Glomerular endothelial cell (primary cell): ENCODE results near the gene DISC1. TPM values are rescaled to one million over a fixed set of nuclear protein-coding genes. Genes with fewer than 3 reads are reported as not detected.

Experiments used
- DNase-seq: peaks from one replicate; pipeline ENCODE4 v3.0.0-alpha.2; 2011; ENCODE audit warnings: low read depth, low spot score; ENCODE audit errors: extremely low read depth
- total RNA-seq: library from RNA; depleted of rRNA; stranded (reverse); fragments of >200 nt; gene quantifications from 2 replicates; pipeline ENCODE4 v1.2.3, GENCODE V29; 2015

The DISC1 gene
- total RNA-seq, 1 donor from 2014 or later: 36.7 TPM

DNA sequence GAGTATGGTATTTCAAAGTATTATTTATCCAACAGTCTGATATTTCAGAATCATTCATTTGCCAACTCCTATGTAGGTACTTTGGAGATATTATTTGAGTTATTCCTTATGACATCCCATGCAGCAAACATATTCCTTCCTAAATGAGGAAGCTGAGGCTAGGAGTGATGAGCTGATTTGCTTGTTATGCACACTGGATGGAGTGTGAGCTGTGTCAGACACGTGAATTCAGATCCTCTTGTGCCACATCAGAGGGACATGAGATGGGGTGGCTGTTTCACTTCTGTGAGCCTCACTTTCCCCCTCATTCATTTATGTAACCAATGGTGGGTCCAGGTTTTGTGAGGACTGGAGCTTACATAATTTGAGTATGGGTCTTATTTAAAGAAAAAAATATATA lies 215.9 kb downstream of the DISC1 start:
- no peak for DNase-seq

DNA sequence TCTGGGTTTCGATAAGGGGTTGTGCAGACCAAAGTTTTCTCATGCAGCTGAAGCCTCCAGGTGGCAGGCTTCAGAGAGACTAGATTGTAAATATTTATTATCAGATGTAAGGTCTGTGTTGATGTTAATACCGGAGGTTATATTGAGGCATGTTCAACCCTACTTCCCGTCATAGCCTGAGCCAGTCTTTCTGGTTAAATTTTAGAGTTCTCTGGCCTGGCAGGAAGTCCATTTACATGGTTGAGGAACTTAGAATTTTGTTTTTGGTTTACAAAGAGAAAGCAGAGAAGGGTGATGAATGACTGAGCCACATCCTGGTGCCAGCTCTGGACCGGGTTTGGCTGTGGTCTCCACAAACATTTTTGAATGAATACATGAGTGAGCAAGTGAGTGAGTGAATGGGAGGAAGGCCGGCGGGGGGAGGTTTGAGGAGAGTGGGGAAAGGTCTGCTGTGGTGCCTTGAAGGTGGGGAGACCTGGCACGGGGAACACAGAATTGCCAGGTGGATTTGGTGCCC lies 218.5 kb downstream of the DISC1 start:
- peak; percentile 3 for DNase-seq

DNA sequence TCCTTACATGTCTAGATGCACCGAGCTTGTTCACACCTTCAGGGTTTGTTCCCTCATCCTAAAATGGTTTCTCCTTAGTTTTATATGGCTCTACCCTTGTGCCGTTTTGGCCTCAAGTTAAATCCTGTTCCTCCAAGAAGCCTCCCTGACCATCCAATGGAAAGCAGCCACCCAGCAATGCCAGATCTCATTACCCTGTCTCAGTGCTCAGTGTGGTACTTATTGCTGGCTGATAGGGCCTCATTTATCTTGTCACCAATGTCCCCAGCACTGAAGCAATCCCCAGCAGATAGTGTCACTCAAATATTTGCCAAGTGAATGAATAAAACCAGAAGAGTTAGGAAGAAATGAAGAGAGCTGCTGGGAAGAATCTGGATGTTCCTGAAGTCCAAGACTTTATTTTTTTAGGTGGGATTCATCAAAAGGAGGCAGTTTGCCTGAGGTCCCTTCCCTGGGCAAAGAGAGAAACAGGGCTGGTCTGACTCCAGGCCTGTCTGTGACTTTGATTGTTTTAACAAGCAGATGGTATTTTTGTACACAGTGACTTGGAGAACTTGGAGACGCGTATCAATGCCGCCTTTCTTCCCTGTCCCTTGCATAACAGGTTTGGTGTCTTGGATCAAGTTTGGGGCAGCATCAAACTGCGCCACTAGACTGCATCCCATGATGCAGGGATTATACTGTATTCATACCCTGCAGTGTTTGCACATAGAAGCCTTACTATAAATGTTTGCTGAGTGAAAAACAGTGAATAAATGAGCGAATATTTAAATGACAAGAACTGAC lies 221.2 kb downstream of the DISC1 start:
- no peak for DNase-seq

DNA sequence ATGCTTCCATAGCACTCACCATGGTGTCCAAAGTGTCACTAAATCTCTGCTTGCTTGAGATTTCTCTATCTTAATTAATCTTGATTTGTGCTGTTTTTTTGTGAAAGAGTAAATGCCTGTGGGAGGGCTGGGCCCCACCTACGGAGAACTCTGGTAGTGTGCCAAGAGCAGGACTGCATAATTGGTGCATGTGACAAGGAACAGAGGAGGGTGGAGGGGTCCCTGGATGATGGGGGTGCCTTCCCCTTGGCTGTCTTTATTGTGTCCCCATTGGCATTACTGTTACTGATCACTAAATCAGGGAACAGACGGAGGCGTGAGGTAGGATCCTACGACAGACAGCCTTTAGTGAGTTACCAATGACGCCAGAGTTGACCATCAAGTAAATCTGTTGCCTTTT lies 223.4 kb downstream of the DISC1 start:
- no peak for DNase-seq

DNA sequence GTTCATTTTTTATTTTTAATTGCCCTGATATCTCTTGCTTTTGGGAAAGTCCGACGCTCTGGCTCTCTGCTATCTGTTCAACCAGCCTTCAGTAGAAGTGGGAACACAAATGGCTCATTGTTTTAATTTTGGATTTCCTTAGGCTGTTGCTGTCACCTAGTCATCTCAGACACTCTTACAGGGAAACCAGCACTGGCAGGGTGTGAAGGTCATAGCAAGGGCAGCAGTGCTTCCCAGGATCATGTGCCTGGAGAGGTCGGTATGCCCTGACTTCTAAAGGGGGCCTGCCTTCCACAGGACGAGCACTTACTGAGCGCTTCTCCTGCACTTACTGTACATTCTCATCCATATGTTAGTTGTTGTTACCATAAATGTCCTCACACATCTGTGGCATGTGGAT lies 224.2 kb downstream of the DISC1 start:
- no peak for DNase-seq

DNA sequence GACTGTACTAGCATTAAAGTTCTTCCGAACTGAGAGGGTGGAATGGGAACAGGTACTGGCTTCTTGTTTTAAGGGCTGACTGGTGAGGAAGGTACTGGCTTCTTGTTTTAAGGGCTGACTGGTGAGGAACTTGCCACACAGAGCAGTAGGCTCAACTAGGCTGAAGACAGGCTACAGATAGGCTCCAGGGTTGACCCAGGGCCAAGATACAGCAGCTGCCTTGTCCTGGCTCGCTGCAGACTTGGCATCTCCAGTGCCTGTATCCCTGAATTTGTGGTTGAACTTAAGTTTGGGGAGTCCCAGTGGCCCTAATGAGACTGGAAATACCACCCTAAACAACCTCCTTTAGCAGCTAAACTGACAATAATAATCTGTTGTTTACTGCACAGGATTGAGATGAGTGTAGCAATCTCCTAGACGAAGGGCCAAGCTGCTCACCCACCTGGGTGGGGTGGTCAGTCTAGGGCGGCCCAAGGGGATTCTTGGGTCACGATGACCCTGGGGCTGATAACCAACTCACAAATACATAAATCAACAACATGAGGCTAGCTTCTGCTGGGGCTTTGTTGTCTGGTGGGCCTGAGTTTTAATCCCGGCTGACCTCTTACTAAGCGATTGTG lies 227.1 kb downstream of the DISC1 start:
- DNase-seq: no peak

DNA sequence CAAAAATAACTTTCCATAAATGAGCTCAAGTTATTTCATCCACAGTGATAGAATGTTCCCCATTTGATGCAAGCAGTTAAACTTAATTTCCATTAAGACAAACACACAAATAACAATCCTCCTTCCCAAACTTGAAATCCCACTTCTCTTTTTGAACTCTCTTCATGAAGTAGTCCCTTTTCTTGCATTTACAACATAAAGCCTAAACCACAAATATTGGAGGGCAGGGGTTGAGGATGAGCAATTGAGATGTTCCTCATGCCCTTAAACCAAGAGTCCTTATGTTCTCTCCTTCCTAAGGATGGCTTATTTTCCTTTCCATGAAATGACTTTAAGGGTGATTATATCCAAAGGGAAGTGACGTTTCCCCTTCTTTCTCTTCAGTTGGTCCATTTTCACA lies 228.8 kb downstream of the DISC1 start:
- DNase-seq: no peak

DNA sequence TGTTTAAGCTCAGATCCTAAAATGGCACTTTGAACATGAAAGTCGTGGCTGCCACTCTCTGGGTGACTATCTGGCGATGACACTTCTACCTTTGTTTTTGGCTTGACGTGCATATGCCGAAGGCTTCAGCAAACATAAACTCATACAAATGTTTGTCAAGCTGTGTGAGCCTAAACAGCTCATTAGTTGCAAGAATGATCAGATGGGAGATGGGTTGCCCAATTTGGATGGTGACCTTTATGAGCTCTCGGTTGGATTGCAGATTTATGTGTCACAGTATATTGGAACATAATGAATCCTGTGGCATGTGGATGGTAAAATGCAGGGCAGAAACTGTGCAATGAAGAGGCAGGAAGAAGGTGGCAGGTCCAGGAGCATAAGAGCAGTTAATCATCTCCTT lies 229.3 kb downstream of the DISC1 start:
- no peak for DNase-seq

DNA sequence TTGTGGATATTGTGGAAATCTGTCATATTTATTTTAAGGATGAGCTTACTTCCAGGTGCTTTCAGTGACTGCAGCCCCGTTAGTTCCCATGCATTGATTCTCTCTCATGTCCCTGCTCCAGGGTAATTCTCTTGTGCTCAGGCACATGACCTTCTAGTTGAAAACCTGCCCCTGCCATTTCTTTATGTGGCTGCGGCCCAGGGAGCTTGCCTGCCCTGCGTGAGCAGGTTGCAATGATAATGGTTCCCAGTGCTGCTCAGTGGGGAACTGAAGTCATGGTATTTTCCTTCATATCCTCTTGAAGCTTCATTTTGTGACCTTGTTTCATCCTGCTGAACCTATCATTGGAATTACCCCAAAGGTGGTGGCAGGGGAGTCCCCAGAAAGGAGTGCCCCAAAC lies 229.8 kb downstream of the DISC1 start:
- no peak for DNase-seq

DNA sequence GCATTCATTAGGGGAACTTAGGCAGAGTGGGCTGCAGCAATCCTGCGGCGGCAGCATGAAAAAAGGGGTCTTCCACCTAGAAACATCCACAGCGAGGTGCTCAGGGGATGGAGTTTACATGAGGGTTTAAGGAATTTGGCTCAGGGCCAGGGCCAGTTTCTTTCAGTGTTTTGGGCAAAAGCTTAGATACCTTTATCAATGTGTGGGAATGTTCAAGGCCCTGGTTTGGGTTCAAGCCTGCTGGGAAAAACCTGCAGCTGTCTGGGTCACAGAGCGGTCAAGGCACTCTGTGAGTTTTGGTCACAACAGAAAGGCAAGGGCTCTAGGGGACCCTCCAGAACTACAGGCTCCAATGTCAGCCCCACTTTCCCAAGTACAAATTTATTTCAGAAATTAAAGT lies 230.3 kb downstream of the DISC1 start:
- DNase-seq: no peak

DNA sequence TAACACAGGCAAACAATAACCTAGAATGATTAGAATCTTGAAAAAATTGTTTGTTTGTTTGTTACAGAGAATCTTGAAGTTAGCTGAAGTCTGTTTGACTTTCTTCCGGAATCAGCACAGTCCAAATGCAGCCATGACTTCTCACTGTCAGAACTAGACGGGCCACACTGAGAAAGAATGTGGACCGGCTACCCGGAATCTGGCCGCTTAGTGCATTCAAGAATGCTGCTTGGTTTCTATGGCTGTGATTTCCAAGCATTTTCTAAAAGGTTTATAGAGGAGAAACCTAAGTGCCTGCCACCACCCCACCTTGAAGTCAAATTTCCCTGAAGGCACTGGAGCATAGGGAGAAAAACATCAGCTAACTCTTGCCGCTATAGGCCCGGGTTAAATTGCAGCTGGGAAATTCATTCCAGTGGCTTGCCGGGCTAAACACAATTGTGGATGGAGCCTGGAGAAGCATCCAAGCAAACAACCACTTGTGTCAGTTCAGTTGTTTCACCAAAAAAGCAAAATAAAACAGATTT lies 231.1 kb downstream of the DISC1 start:
- no peak for DNase-seq

DNA sequence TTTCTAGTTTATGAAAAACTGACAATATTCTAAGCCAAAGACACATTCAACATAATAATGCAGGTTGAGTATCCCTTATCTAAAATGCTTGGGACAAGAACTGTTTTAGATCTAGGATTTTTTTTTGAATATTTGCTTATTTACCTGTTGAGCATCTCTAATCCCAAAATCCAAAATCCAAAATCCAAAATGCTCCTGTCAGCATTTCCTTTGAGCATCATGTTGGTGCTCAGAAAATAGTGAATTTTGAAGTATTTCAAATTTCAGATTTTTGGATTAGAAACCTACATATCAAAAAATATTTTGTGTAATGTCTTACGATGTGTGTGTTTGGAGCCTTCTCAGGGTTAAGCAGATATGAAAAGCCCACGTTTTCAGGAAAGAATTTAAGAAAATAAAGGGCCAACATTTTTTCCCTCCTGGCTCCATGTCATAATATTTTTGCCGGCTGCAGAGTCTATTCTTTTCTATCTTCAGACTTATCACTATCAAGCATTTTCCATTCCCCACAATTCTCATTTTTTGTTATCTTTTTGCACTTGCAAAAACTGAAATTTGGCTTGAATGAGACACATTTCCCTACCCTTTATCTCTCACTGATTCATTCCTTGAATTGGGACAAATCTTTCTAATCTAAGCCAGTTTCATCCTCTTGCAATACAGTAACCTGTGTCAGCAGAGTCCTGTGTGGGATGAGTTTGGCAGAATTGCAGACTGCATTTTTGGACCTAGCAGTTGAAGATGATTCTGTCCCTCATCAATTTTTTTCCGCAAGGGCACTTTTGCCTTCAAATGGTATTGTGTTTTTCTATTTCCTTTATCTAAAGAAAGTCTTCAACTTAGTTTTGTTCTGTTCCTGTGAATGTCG lies 233.9 kb downstream of the DISC1 start:
- DNase-seq: no peak

DNA sequence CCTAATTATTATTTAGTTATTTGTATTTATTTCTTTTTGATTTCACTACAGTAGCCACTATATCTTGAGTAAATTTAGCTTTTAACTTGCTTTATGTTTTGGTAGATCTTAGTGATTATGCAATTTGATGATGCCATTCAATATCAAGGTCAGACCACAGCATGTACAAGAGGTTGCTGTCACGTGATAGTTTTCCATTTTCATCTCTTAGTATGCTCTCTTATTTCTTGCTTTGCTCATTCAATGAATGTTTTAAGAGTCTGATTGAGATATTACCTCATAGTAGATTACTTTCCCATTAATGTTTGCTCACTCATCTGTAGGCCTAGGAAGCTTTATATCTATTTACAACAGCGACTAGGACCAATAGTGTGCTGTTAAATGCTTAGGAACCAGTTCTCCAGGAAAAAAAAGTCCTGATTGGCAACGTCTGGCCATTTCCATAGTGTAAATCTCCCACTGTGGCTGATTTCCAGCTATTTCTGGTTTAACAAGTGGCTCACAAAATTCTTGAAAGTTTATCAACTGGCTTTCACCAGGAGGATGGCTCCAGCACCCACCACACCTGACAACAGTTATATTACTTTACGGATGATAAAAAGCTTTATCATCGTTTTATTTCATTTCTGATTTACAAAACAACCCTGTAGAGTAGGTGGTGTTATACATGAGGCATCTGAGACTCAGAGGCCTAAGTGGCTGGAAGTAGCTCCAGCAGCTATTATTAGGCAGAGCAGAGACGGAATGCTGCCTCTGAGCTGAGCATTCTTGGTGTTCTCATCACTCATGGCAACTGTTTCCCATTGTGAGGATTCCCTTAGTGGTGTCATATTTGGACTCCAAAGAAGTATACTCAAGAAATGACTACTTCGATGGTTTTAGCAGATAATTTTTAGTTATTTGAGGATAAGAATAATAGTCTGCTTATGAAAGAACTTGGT lies 235.2 kb downstream of the DISC1 start:
- DNase-seq: no peak

DNA sequence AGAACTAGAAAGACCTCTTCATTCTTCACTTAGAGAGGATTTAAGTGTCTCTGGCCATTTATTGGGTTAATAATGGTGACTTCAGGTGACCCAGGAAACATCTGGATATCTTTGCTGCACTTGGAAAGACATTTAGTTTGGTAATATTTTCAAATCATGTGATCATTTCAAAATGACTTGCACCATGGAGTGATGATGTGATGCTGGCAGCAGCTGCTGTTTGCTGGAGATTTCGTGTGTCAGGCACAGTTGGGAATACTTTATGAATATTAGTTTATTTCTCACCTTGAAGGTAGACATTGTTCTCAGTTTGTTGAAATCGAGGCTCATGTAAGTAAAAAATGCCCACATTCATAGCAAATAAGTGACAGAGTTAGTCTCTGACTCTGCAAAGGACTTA lies 236.0 kb downstream of the DISC1 start:
- no peak for DNase-seq

DNA sequence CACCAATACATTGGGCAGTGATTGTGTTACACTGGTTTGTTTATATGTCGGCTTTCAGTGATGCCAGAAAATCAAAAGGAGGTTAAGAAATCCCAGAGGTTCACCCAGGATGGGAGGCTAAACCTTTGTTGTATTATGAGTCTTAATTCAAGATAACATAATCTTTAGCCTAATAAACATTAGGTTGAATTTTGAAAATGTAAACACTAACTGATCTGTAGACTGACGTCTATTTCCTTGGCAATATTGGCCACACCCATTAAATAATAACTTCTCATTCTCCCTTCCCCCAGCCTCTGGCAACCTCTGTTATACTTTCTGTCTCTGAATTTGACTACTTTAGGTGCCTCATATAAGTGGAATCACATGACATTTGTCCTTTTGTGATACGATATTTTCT lies 238.7 kb downstream of the DISC1 start:
- DNase-seq: no peak

DNA sequence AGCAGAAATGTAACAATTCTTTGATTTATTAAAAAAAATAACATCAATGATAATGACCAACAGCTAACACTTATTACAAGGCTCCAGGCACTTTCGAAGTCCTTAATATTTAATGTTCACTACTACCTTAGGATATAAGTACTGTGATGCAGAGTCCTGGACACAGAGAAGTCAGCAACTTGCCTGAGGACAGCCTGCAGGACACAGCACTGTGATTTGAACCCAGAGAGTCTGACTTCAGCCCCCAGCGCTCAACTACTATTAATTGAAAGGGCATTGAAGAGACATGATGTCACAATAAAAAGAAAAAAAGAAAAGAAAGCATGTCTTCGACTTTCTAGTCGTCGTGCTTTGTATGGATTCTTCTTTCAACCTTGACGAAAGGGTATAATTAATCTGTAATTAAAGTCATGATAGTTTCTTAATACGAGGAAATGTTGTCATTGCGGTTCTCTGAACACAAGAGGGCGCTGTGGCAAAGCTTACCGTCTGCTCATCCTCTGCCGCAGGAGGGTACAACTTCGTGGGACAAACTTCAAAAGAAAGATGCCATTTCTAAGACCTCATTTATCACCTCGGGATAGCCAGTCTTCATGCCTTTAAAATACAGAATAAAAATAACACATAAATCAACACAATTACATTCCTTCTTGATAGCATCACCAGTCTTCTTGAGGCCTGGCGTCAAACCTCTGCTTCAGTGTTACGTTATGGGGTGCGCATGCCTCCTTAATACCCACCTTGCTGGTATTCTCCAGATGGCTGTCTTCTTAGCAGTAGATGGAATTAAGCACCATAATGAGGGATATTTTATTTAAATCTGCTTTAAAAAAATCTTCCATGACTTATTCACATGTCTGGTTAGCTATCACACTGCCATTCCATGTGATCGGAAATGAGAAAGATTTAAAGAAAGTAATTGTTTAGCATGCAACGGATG lies 240.1 kb downstream of the DISC1 start:
- peak; percentile 34 for DNase-seq

DNA sequence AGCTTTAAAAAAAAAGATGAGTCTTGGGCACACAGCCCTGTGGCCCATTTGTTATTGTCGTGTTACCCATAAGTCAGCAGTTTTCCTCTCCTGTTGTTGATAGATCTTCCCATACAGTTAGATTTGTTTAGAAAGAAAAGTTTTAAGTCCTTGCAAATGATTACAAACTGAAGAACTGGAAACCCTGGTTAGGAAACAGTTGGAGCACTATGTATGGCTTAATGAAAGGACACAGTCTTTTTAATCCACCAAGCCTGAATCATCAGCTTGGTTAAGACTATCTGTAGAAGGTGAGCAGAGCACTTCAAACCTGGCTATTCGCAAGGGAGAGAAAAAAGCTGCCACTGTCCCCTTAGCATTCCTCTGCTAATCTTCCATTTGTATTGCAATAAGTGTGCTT lies 241.0 kb downstream of the DISC1 start:
- DNase-seq: no peak

DNA sequence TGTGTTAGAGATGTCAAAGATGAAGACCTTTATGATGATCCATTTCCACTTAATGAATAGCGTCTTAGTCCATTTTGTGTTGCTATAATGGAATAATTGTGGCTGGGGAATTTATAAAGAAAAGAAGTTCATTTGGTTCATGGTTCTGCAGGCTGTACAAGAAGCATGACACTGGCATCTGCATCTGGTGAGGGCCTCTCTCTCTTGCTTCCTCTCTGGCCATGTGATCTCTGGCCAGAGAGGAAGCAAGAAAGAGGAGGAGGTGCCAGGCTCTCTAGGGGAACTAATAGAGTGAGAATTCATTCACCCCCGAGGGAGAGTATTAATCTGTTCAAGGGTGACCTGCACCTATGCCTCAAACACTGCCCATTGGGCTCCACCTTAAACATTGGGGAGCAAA lies 242.8 kb downstream of the DISC1 start:
- no peak for DNase-seq

DNA sequence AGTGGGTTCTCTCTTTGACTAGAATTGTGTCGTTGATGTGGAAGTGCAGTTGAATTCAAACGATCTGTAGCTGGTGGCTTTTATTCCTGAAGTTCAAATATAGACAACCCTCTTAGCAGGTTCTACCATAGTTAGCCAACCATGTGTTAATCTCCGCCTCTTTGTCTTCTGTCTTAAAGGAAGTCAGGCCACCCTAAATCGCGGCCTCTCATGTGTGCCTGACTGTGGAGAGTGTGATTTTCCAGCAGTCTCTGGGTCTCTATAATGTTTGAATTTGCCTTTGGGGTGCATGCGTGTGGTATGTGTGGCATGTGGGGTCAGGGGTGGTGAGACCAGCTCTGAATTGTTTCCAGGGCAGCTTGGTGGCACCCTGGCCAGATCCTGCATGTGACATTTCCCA lies 244.9 kb downstream of the DISC1 start:
- no peak for DNase-seq
